IPS DF 6.9 (cell line): ENCODE measurements around the gene AGO3.

Experiments used
- DNase-seq: peaks from one replicate; pipeline ENCODE4 v3.0.0-alpha.2; 2013; ENCODE audit warnings: low read depth, low spot score
- H3K27ac ChIP-seq: one replicate; pipeline ENCODE4 v1.5.1; 2013; ENCODE audit warnings: low read length, control low read depth
- H3K27me3 ChIP-seq: 2 replicates; pipeline ENCODE4 v1.6.1; 2013; ENCODE audit warnings: mild to moderate bottlenecking, low read length; ENCODE audit not compliant: control insufficient read depth, insufficient read depth
- H3K36me3 ChIP-seq: 2 replicates; pipeline ENCODE4 v1.6.1; 2013; ENCODE audit warnings: low read length; ENCODE audit not compliant: control insufficient read depth, insufficient read depth
- H3K4me1 ChIP-seq: 2 replicates; pipeline ENCODE4 v1.6.1; 2013; ENCODE audit warnings: low read length; ENCODE audit not compliant: control insufficient read depth, insufficient read depth
- H3K4me3 ChIP-seq: 2 replicates; pipeline ENCODE4 v1.5.1; 2013; ENCODE audit warnings: mild to moderate bottlenecking, low read length
- H3K9me3 ChIP-seq: 2 replicates; pipeline ENCODE4 v1.6.1; 2013; ENCODE audit warnings: low read length, inconsistent platforms; ENCODE audit not compliant: control insufficient read depth, insufficient read depth
- WGBS: extraction: QIAGEN DNeasy Blood & Tissue Kit; methylation state at CpG from one replicate; pipeline ENCODE4 v1.1.7; 2013; ENCODE audit warnings: mixed read lengths, missing lambda C conversion rate; ENCODE audit not compliant: insufficient read length, insufficient coverage; 5-methylcytosine and 5-hydroxymethylcytosine counted together

The AGO3 gene

GRCh38 chr1:36088265-36088576, 157.3 kb downstream of the AGO3 start:
- Histone ChIP-seq H3K36me3 (peaks cover 20% of the 10 kb centered on the region), H3K4me1 (peaks cover 10% of the 10 kb centered on the region; the same call in 1 of the 2 replicates), H3K27me3 (no peaks in the 10 kb centered on the region), H3K9me3 (no peaks in the 10 kb centered on the region), H3K27ac (no peak overlapping the region), H3K4me3 (peak overlapping the region; percentile 21; the same call in 1 of the 2 replicates)
- no peak for DNase-seq
- no CpG with 5 or more reads among the region's 8 CpGs for WGBS

DNA sequence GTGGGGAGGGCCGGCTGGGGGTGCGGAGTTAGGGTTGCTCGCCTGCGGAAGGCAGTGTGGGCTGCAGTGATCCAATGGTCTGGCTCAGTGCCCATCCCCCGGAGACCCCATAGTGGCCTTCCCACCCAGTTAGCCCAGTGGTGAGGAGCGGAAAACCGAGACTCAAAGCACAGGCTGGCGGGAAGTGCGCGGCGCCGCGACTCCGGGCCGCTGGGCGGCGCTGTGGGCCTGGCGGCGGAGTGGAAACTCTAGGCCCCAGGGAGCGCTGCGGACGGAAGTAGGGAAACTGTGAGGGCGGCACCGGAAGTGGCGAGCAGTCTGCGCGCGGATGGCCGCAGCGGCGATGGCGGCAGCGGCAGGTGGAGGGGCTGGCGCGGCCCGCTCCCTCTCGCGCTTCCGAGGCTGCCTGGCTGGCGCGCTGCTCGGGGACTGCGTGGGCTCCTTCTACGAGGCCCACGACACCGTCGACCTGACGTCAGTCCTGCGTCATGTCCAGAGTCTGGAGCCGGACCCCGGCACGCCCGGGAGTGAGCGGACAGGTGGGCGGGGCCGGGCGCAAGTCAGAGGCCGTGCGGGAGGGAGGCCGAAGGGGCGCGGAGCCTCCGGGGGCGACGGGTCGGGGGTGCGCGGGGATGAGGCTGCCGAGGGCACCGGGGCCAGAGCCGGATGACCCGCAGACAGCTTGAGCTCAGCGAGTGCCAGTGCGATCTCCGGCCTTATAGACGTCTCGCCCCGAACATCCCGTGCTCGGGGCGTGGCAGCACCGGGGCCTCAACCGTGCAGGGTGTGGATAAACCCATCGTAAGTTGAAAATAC, 157.9 kb downstream of the AGO3 start, which contains the start of gene ADPRS:
TSS of gene ADPRS (plus strand) at position 316 of the 816 bp plus-strand sequence. CDS start at position 329, 13 bp downstream.
- no peaks in the 10 kb centered on the region for H3K9me3 ChIP-seq
- H3K4me3 ChIP-seq = peak within 1 kb of the TSS; percentile 80
- peaks cover 10% of the 10 kb centered on the region; the same call in 1 of the 2 replicates for H3K4me1 ChIP-seq
- peak; percentile 75 for DNase-seq
- H3K27ac ChIP-seq = no peak within 1 kb of the TSS
- no peaks in the 10 kb centered on the region for H3K27me3 ChIP-seq
- WGBS = no CpG with 5 or more reads among the region's 84 CpGs
- H3K36me3 ChIP-seq = peaks cover 25% of the 10 kb centered on the region

DNA sequence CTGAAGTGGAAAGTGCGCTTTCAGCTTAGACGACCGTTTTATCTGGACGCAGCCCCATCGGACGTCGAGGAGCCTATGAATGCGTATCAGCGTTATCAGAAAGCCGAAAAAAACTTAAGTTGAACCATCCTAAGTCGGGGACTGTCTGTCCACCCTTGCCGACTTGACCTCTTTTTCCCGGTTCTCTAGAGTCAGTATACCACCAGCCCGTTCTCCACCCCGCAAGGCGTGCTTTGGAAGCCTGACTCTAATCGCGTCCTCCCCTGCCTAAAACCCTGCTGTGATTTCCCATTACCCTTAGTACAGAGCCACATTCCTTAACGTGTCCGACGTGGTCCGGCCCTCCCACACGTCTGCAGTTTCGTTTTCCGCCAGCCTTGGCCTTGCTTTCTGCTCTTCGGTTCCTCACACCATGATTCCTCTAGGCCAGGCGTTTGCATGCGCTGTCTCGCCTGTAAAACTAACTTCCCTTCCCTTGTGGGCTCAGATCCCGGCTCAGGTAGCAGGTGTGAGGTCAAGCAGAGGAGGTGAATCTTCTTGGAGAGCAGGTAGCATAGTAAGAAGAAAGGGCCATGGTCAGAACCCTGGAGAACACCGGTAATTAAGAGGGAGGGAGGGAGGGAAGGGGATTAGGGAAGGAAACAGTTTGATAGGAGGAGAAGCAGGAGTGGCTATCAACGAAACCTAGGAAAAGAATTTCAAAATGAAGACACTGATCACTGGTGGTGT, 158.7 kb downstream of the AGO3 start:
- Histone ChIP-seq H3K27ac (no peak overlapping the region), H3K36me3 (peaks cover 32% of the 10 kb centered on the region), H3K4me3 (peak overlapping the region; percentile 80; the same call in 1 of the 2 replicates), H3K27me3 (no peaks in the 10 kb centered on the region), H3K9me3 (no peaks in the 10 kb centered on the region), H3K4me1 (peaks cover 8% of the 10 kb centered on the region; the same call in 1 of the 2 replicates)
- no peak for DNase-seq
- no CpG with 5 or more reads among the region's 32 CpGs for WGBS

DNA sequence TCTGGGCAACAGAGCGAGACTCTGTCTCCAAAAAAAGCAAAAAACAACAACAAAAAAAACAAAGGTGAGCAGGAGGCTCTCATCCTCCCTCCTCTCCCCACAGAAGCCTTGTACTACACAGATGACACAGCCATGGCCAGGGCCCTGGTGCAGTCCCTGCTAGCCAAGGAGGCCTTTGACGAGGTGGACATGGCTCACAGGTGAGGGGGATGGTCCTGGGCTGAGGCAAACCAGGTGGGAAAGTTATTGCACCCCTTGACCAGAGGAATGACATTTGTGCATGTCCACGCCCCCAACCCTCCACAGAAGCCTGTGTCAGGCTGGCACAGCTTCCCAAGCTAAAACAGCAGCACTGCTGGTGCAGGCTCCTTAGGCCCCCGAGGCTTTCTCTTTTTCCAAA, 160.2 kb downstream of the AGO3 start:
- peaks cover 36% of the 10 kb centered on the region for H3K36me3 ChIP-seq
- H3K4me3 ChIP-seq = no peak overlapping the region
- H3K4me1 ChIP-seq = peaks cover 7% of the 10 kb centered on the region; the same call in 1 of the 2 replicates
- no peak overlapping the region for H3K27ac ChIP-seq
- no peaks in the 10 kb centered on the region for H3K9me3 ChIP-seq
- no CpG with 5 or more reads among the region's 4 CpGs for WGBS
- no peak for DNase-seq
- H3K27me3 ChIP-seq = no peaks in the 10 kb centered on the region

- Histone ChIP-seq H3K4me3 (no peak overlapping the region), H3K9me3 (no peaks in the 10 kb centered on the region), H3K36me3 (peaks cover 37% of the 10 kb centered on the region), H3K27ac (no peak overlapping the region), H3K27me3 (no peaks in the 10 kb centered on the region), H3K4me1 (peaks cover 7% of the 10 kb centered on the region; the same call in 1 of the 2 replicates)
- WGBS = no CpG with 5 or more reads among the region's 13 CpGs
- no peak for DNase-seq
Measured at GRCh38 chr1:36091698-36092097, 160.8 kb downstream of the AGO3 start.

GRCh38 chr1:36092166-36092797, 161.4 kb downstream of the AGO3 start:
- Histone ChIP-seq H3K27me3 (no peaks in the 10 kb centered on the region), H3K9me3 (no peaks in the 10 kb centered on the region), H3K4me3 (no peak overlapping the region), H3K4me1 (peaks cover 9% of the 10 kb centered on the region; the same call in 1 of the 2 replicates), H3K36me3 (peaks cover 37% of the 10 kb centered on the region), H3K27ac (no peak overlapping the region)
- no peak for DNase-seq
- no CpG with 5 or more reads among the region's 17 CpGs for WGBS

GRCh38 chr1:36092798-36093185, 161.9 kb downstream of the AGO3 start:
- Histone ChIP-seq H3K27me3 (no peaks in the 10 kb centered on the region), H3K27ac (no peak overlapping the region), H3K36me3 (peaks cover 37% of the 10 kb centered on the region), H3K9me3 (no peaks in the 10 kb centered on the region), H3K4me3 (no peak overlapping the region), H3K4me1 (peaks cover 10% of the 10 kb centered on the region; the same call in 1 of the 2 replicates)
- no peak for DNase-seq
- WGBS = no CpG with 5 or more reads among the region's 9 CpGs

DNA sequence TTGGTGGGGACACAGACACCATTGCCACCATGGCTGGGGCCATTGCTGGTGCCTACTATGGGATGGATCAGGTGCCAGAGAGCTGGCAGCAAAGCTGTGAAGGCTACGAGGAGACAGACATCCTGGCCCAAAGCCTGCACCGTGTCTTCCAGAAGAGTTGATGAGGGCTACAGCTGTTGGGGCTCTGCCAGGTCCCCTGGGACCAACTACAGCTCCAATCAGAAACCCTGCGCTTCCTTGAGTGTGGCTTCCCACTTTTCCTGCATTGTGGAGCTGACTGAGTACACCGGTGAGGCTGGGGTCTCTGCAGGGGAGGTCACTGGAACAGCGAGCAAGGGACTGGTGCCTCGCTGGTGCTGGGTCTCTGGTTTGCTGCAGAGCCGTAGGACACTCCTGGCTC, 162.3 kb downstream of the AGO3 start:
- no peak for DNase-seq
- WGBS = no CpG with 5 or more reads among the region's 7 CpGs
- H3K4me3 ChIP-seq = no peak overlapping the region
- peaks cover 7% of the 10 kb centered on the region; the same call in 1 of the 2 replicates for H3K4me1 ChIP-seq
- H3K27ac ChIP-seq = no peak overlapping the region
- H3K9me3 ChIP-seq = no peaks in the 10 kb centered on the region
- H3K27me3 ChIP-seq = no peaks in the 10 kb centered on the region
- peaks cover 37% of the 10 kb centered on the region for H3K36me3 ChIP-seq

- H3K4me1 ChIP-seq = peaks cover 5% of the 10 kb centered on the region; the same call in 1 of the 2 replicates
- no peak overlapping the region for H3K4me3 ChIP-seq
- DNase-seq = no peak
- H3K36me3 ChIP-seq = peaks cover 37% of the 10 kb centered on the region
- H3K27me3 ChIP-seq = no peaks in the 10 kb centered on the region
- no CpG with 5 or more reads among the region's 3 CpGs for WGBS
- no peak overlapping the region for H3K27ac ChIP-seq
- no peaks in the 10 kb centered on the region for H3K9me3 ChIP-seq
Measured at GRCh38 chr1:36093929-36094328, 163.0 kb downstream of the AGO3 start.

DNA sequence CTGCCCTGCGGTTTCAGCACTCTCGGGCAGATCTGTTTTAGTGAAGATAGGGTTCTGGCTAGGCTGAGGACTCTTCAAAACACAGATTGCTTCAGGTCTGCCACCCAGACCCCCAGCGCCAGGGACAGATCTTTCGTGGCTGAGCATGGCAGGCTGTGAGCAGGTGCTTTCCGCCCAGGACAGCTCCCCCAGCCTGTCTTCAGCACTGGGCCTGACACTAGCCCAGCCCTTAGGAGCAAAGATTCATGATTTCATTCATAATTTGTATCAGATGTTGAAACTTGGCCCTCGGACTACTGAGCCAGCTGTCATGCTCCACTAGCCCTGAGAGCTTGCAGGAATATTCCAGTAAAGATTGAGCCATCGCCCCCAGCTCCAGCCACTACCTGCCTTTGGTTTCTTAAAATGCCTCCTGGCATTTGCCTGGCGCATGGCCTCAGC, 163.7 kb downstream of the AGO3 start:
- DNase-seq = no peak
- no peak overlapping the region for H3K27ac ChIP-seq
- no peaks in the 10 kb centered on the region for H3K27me3 ChIP-seq
- H3K4me3 ChIP-seq = no peak overlapping the region
- peaks cover 4% of the 10 kb centered on the region; the same call in 1 of the 2 replicates for H3K4me1 ChIP-seq
- peaks cover 37% of the 10 kb centered on the region for H3K36me3 ChIP-seq
- no peaks in the 10 kb centered on the region for H3K9me3 ChIP-seq
- no CpG with 5 or more reads among the region's 8 CpGs for WGBS
